Amniotic epithelial cell (primary cell): ENCODE results near the gene BIRC5.

Experiments
- DNase-seq: peaks from one replicate; pipeline ENCODE4 v3.0.0-alpha.2; 2010; ENCODE audit warnings: low read depth

BIRC5 gene

GRCh38 chr17:78184351-78184750 lies 29.7 kb upstream of the BIRC5 start:
- no peak for DNase-seq

DNA sequence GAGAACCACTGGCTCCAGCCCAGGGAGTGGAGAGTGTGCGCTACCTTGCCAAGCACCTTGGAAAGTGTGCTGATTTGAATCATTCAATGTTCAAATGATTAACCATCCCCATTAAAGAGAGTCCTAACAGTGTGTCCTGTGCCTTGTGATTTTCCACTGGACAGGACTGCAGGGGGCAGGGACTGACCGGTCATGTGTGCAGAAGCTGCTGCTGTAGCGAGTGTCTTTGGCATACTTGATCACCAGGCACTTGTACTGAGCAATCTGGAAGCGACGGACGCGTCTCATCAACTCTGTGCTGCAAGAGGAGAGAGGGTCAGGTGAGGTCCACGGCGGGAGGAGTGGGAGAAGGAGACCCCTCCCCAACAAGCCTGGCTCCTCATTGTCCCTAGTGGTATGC lies 29.2 kb upstream of the BIRC5 start:
- no peak for DNase-seq

DNA sequence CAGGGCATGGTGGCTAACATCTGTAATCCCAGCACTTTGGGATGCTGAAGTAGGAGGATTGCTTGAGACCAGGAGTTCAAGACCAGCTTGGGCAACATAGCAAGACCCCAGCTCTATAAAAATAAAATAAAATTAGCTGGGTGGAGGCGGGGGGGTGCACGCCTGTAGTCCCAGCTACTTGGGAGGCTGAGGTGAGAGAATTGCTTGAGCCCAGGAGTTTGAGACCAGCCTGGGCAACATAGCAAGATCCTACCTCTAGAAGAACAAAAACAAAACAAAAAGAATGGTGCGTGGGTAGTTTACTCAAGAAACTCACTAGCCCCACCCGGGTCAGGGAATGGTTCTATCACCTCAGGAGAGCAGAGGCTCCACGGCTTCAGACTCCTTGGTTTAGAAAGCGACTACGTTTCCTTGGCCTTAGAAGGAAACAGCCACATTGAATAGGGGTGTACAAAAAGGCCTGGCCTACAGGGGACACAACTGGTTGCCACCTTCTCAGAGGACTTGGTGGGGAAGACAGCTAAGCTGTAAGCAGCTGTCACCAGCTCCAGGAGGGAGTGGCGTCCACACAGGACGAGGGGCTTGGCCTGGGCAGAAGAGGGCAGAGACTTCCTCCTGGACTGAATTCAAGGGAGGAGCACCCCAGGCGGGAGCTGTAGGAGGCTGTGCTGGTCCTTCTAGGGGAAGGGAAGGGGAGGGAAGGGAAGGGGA lies 27.9 kb upstream of the BIRC5 start:
- no peak for DNase-seq

- peak; percentile 97 for DNase-seq
These were observed 27.1 kb upstream of the BIRC5 start, which contains the start of the genes AFMID and TK1 for GRCh38 chr17:78186692-78187595. AFMID (plus strand) TSS chr17:78187362; CDS start chr17:78187371, 9 bp downstream. TK1 (minus strand) TSS chr17:78187052; CDS start chr17:78186994, 58 bp downstream.

GRCh38 chr17:78196716-78197115 lies 17.3 kb upstream of the BIRC5 start:
- no peak for DNase-seq

- no peak for DNase-seq
These were observed 16.8 kb upstream of the BIRC5 start for GRCh38 chr17:78197147-78197832.

DNA sequence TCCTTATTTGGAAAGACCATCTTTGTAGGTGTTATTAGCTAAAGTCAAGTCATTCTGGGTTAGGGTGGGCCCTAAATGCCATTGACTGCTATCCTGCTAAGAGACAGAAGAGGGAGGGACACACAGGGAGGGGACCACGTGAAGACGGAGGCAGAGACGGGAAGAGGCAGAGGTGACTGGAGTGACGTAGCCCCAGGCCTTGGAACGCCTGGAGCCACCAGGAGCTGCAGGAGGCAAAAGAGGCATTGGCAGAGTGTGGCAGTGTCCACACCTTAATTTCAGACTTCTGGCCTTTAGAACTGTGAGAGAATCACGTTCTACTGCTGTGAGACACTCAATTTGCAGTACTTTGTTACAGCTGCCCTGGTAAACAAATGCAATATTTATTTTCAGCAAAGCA lies 13.6 kb upstream of the BIRC5 start:
- DNase-seq, result no peak

- no peak for DNase-seq
These were observed 11.4 kb upstream of the BIRC5 start for GRCh38 chr17:78202666-78203065.

DNA sequence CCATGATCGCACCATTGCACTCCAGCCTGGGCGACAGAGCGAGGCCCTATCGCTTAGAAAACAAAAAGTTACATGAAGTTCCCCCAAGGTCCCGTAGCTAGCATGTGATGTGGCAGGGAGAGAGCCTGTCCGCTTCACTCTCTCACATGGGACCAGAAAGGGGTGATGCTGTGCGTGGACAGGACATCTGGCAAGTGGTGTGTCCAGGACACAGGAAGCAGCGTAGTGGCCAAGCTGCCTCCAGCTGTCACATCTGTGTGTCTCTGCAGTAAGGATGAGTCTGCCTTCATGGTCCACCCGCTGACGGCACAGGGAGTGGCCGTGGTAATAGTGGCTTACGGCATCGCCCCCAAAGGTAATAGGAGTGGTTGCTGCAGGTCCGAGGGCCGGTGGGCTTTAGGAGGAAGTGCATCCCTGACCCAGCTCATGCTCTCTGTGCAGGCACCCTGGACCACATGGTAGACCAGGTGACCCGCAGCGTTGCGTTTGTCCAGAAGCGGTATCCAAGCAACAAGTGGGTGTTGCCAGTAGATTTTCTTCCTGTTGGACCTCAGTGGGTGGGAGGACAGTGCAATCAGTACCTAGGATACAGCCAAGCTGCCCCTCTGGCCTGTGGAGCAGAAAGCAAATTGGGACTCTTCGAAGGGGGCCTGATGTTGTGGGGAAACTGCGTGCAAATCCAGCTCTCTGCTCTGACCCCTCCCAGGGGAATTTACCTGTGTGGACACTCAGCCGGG lies 9.5 kb upstream of the BIRC5 start:
- no peak for DNase-seq

DNA sequence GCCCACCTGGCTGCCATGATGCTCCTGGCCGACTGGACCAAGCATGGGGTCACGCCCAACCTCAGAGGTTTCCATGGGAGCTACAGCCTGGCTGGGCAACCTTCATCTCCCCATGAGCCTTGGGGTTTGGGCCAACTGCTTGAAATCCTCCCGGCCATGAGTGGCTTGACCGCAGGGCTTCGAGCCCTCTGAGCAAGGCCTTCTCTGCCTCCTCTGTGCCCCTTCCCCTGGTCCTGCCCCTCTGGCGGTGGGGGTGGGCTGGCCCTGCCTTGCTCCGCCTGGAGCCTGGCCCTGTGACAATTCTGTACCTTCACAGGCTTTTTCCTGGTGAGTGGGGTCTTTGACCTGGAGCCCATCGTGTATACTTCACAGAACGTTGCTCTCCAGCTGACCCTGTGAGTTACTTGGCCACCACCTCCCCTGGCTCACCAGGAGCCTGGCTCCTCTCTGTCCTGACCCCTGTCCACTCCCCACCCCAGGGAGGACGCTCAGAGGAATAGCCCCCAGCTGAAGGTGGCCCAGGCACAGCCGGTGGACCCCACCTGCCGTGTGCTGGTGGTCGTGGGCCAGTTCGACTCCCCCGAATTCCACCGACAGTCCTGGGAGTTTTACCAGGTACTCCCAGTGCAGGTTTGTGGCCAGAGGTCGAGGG lies 8.8 kb upstream of the BIRC5 start:
- no peak for DNase-seq

GRCh38 chr17:78206298-78206697 lies 7.8 kb upstream of the BIRC5 start:
- no peak for DNase-seq

GRCh38 chr17:78208486-78208885 lies 5.6 kb upstream of the BIRC5 start:
- DNase-seq, result no peak

- DNase-seq, result no peak
These were observed 3.9 kb upstream of the BIRC5 start for GRCh38 chr17:78210111-78210510.

- DNase-seq, result no peak
These were observed 3.0 kb upstream of the BIRC5 start for GRCh38 chr17:78211032-78211431.

GRCh38 chr17:78214706-78215061 lies 631 bp downstream of the BIRC5 start:
- DNase-seq, result no peak

DNA sequence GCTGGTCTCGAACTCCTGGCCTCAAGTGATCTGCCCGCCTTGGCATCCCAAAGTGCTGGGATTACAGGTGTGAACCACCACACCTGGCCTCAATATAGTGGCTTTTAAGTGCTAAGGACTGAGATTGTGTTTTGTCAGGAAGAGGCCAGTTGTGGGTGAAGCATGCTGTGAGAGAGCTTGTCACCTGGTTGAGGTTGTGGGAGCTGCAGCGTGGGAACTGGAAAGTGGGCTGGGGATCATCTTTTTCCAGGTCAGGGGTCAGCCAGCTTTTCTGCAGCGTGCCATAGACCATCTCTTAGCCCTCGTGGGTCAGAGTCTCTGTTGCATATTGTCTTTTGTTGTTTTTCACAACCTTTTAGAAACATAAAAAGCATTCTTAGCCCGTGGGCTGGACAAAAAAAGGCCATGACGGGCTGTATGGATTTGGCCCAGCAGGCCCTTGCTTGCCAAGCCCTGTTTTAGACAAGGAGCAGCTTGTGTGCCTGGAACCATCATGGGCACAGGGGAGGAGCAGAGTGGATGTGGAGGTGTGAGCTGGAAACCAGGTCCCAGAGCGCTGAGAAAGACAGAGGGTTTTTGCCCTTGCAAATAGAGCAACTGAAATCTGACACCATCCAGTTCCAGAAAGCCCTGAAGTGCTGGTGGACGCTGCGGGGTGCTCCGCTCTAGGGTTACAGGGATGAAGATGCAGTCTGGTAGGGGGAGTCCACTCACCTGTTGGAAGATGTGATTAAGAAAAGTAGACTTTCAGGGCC lies 5.5 kb downstream of the BIRC5 start:
- DNase-seq, result no peak

GRCh38 chr17:78223061-78223460 lies 9.0 kb downstream of the BIRC5 start:
- no peak for DNase-seq

DNA sequence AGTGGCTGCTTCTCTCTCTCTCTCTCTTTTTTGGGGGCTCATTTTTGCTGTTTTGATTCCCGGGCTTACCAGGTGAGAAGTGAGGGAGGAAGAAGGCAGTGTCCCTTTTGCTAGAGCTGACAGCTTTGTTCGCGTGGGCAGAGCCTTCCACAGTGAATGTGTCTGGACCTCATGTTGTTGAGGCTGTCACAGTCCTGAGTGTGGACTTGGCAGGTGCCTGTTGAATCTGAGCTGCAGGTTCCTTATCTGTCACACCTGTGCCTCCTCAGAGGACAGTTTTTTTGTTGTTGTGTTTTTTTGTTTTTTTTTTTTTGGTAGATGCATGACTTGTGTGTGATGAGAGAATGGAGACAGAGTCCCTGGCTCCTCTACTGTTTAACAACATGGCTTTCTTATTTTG lies 9.7 kb downstream of the BIRC5 start:
- DNase-seq, result no peak

DNA sequence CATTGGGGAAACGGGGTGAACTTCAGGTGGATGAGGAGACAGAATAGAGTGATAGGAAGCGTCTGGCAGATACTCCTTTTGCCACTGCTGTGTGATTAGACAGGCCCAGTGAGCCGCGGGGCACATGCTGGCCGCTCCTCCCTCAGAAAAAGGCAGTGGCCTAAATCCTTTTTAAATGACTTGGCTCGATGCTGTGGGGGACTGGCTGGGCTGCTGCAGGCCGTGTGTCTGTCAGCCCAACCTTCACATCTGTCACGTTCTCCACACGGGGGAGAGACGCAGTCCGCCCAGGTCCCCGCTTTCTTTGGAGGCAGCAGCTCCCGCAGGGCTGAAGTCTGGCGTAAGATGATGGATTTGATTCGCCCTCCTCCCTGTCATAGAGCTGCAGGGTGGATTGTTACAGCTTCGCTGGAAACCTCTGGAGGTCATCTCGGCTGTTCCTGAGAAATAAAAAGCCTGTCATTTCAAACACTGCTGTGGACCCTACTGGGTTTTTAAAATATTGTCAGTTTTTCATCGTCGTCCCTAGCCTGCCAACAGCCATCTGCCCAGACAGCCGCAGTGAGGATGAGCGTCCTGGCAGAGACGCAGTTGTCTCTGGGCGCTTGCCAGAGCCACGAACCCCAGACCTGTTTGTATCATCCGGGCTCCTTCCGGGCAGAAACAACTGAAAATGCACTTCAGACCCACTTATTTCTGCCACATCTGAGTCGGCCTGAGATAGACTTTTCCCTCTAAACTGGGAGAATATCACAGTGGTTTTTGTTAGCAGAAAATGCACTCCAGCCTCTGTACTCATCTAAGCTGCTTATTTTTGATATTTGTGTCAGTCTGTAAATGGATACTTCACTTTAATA lies 10.4 kb downstream of the BIRC5 start:
- peak; percentile 31 for DNase-seq
